Activated CD8-positive, alpha-beta memory T cell treated with anti-CD3 and anti-CD28 coated beads for 24 hours (primary cell): ENCODE data around the gene PDE6D.
A peak's percentile ranks its signal among the peaks of the same experiment; 100 is the strongest.

Experiments used
- DNase-seq: peaks from one replicate; pipeline ENCODE4 v3.0.0-alpha.2; 2020

Gene PDE6D

DNA sequence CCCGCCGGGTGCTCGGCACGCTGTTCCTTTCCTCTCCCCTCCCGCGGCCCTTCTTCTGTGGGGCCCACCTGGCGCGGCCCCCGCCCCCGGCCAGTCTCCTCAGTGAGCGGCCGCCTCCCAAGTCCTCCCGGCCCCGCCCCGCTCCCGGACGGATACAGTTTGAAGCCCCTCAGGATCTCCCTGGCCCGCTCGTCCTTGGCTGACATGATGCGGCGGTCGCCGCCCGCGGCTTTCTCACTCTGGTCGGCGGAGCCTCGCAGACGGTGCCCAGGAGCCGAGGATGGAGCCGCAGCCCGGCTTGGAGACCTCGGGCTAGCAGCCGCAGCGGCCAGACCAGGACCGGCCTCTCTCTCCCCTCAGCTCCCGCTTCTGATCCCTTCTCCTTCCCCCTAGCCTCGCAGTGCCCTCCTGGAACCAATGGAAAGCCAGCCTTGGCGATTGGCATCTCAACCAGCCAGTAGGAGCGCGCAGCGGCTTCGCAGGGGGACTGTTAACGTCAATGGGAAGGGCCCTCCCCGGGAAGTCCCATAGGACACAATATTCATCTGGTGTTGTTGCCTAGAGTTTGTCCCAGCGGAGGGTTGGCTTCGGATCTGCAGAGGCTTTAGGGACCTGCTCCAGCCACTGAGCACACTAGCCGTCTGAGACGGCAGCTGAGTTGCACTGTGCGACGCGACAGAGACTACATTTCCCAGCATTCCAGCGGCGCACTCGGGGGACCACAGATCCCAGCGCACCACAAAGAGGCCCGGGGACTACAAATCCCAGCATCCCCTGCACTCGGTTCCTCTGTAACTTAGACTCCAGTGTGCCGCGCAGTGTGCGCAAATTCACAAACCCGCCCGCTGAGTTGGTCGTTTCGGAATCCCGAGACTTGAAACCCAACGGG lies at the start of gene PDE6D:
TSS of gene PDE6D (minus strand) at position 374 of the 889 bp plus-strand sequence. CDS start at position 206, 168 bp downstream.
- peak; percentile 100 for DNase-seq

DNA sequence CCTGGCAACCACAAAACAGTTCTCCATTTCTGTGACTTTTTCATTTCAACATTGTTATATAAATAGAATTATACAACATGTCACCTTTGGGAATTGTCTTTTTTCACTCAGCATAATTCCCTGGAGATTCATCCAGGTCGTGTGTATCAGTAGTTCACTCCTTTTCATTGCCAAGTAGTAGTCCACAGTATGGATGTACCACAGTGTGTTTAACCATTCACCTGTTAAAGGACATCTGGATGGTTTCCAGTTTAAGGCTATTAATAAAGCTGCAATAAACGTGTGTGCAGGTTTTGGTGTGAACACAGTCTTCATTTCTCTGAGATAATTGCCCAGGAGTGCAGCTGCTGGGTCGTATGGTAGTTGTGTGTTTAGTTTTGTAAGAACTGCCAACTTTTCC lies 40.8 kb upstream of the PDE6D start:
- DNase-seq = no peak

DNA sequence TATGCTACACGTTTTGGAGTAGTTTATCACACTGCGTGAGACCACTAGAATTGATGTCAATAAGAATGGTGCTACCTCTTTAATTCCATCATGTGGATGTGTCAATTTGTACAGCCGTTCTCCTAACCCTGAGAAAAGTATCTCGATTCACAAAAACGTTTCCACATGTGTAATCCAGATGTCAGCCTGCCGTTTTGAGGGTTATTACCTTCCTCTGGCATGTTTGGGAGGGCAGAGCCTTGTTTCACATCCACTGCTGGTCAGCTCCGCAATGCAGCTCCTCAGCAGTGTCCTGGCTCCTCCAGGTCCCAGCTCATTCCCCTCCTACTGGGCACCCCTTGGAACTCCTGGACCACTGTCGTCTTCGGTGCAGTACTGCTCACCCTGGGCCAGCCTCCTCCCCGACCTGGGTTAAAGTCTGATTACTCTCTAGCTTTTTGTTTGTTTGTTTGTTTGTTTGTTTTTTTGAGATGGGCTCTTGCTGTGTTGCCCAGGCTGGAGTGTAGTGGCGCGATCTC lies 39.8 kb upstream of the PDE6D start:
- no peak for DNase-seq

DNA sequence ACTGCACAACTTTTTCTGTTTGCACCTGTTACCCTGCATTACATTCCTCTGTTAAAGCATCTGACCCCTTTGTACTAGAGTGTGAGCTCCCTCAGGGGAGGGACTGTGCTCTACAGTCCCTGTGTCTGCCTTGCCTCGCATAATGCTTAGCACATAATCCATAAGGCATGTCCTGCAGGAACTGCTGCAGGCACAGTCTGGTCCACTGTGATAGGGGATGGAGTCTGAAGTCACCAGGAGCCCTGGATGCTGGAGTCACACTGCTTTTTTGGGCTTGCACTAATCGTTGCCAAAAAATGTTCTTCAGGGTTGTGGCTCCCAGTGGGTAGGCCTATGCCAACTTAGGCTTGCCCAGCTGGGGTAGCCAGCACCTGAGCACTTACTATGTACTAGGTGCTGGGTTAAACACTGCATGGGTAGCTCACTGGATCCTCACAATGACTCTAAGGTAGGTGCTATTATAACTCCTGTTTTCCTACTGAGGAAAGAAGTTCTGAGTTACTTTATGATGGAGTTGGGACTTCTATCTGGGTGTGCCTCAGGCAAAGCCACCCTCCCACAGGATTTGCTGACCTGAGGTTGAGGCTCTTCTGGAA lies 38.5 kb upstream of the PDE6D start:
- DNase-seq = no peak

DNA sequence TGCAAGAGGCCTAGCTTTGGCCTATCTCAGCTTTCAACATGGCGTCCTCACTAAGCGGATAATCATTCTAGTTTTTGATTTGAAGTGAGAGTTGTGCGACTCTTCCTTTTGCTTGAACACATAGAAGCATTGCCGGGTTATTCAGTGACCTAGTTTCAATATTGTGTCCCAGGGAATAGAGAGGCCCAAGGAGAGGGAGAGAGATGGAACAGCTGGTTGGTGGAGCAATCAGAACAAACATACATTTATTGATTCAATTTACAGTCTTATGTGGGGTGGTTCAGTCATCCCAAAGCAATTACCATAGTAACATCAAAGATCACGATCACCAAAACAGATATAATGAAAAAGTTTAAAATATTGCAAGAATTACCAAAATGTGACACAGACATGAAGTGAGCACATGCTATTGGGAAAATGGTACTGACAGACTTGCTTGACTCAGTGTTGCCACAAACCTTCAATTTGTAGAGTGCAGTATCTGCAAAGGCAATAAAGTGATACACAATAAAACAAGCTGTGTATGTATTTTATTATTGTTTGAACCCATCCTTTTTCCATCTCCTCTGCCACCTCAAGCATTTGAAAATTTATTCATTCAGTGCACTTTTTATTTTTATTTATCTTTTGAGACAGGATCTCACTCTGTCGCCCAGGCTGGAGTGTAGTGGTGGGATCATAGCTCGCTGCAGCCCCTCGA lies 35.4 kb upstream of the PDE6D start:
- DNase-seq = no peak

DNA sequence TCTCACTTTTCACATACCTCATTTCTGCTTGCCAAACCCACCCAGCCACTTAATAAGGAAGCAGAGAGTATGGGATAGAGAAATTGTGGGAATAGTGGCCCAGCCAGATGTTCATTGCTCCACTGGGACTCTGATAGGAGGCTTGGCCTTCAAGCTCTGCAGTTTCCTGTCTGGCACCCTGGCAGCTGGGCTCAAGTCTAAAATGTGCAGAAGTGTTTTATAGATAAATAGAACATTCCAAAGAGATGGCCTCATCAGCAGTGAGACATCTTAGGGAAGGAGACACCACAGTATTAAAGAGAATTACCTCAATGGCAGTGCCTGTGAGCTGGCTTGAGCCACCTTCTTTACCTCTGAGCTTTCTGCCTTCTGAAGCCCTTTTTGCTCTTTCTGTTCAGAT lies 29.8 kb upstream of the PDE6D start:
- DNase-seq = no peak

DNA sequence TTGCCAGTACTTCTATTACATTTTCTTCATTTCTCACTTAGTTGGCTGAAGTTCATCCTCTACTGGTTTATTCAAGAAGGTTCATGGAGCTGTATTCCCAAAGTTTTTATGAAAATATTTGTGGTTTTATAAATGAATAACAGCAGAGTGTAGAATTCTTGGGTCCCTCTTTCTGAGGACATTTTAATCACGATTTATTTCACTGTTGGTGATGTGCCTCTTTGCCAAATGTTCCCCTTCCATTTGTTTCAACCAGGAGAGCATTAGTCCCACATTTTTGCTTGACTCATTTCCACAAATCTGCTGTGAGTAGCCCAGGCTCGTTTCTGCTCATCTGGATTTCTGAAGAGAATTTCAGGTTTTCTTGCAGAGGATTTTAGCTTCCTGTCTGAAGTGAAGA lies 25.9 kb upstream of the PDE6D start:
- no peak for DNase-seq

DNA sequence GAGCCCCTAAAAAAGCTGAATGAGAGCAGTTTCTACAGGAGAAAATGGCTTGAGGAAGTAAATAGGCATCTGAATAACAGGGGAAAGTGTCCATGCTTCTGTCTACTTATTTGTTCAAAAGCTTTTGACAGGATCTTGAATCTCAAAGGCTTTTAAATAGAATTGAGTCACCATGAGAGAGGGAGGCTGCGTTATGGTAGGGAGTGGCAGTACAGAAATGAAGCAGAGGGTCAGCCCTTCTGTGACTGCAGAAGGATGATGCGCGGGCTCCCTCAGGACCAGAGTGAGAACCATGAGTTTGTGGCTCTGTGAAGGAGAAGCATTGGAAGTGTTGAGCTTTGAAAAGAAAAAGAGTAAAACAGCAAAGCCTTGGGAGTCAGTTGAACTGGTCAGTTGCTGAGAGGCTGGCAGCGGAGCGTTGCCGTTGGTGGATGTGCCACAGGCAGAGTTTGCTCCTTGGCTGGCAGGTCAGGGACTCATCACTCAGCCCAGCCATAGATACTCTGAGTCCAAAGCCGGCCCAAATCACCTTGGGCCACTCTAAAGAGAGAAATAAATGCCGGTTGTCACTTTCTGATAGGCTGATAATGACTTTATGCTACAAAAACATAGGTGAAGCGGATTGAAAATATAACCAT lies 22.5 kb upstream of the PDE6D start:
- no peak for DNase-seq

DNA sequence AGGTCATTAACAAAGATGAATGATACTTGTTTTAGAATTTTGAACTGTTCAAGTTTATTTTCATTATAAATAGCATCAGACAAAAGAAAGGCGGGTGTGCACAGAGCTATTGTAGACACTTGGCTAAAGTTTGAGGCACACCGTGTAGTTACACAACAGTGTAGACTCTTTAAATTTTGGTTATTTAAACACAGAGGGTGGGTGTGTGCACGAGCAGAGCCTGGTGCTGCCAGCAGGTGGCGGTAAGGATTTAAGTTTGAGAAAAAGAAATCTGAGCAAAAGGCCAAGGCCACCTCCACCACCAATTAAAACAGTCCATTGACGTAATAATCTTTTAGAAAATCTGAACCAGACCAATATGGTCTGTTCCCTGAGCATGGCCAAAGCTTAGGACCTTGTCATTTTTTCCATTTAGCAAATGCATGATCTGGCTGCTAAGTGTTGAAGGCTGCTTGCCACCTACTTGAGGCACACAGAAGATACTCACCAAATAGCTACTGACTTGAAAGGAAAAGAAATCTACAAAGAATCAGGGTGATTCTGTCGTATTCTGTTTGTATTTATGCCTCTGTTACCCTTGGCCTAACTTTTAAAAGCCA lies 19.5 kb upstream of the PDE6D start:
- DNase-seq = no peak

DNA sequence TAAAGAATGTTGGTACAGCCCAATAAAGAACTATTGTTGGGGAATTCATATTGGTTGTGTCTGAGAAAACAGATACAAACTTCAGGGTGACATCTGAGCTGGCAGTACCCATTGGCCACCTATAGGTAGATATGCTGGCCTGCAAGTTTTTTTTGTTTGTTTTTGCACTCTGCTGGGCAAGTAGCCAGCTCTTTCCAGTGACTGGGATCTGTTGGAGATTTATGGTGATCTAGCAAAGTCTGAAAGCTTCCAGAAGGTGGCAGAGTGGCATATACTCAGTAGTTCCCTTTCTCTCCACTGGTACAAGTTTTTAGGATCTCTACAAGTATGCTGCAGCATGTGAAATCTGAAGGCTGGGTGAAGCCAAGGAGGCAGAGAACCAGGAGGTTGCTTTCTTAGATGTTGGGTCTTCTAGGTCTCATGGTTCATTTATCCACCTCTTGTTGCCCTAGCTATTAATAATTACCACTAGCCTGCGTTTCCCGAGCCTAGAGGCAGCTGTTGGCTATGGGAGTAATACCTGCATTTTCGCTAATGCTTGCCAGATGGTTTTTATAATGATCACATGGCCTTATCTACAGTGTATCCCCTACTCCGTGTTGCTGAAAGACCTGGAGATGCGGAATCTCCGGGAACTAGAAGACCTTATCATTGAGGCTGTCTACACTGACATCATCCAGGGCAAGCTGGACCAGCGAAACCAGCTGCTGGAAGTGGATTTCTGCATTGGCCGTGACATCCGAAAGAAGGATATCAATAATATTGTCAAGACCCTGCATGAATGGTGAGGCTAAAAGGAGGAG lies 14.6 kb upstream of the PDE6D start:
- no peak for DNase-seq

DNA sequence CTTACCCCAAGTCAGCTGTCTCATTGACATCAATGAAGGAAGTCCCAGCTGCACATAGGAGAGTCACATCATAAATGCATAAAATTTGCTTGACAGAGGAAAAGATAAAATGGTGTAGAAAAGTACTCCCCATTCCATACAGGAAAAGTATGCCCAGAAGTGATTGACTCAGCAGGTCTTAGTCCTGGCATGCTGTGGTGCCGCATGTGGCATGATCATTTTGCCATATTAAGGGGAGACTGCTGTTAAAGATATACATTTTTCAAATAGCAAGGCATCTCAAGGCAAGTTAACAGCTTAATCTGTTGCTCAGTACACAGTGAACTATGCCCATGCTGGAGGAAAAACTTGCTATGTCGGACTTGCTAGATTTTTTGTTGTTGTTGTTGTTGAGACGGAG lies 13.3 kb upstream of the PDE6D start:
- no peak for DNase-seq

DNA sequence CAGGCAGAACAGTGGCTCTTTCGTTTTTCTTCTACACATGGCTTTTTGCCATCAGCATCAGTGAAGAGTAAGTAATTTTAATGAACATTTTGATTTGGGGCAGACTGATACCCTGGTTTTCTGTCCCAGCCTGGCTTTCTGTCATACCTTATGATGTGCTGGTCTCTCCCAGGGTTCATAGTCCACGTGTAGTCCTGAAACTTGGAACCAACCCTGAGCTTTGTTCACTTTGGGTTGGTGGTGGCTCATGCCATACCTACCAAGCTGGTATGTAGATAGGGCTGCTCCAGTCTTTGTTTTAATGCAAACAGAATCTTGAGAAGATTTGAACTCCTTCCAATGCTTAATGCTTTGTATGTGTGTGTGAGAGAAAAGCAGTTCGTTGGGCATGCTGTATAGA lies 10.0 kb upstream of the PDE6D start:
- DNase-seq = no peak

DNA sequence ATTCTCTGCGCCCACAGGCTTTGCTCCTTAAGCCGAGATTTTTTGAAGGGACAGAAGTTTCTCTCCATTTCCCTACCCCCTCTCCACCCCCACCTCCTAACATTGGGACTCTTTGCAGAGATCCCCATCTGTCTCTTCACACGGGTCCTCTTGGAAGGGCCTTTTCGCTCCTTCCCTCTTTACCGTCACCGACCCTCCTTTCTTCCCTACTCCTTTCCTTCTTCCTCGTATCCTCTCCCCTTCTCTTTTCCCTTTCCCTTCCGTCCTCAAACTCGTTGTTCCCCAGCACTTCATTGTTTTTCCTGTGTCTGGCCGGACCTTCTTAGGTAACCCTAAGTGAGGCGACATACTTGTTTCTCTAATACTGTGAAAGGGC lies 5.8 kb upstream of the PDE6D start:
- DNase-seq = no peak

DNA sequence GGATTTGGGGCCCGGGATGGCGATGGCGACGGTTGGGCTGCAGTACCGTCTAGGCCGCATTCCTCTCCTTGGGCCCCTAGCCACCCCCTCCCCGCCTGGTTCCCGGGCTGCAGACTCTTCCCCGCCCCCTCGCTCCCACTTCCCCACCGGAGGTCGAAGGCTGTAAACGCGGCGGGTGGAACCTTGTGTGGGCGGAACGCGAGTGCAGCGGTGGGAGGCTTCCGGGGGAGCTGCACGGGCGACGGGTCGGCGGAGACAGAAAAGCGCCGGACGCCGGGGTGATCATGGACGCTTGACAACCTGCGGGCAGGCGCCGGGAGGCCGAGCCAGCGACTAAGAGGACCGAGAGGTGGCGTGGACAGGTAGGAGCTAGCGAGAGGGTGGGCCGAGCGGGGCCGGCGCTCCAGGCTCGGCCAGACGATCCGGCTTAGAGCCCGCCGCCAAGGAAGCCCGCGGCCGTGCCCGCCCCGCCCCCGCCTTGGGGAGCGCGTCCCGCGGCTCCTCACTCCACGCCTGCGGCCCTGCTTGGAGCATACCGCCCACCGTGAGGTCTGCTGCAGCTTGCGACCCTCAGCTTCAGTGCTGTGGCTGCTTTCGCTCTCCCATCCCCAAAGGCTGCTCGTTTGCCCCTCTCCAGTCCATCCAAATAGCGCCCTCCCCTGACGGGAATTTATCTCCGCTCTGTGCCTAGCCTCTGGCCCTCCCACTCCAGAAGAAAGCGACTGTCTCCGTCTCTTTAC lies 5.3 kb upstream of the PDE6D start, which contains the start of gene COPS7B:
TSS of gene COPS7B (plus strand) at position 269 of the 740 bp plus-strand sequence. CDS start 2,126 bp downstream, outside the sequence.
- DNase-seq = peak; percentile 93

DNA sequence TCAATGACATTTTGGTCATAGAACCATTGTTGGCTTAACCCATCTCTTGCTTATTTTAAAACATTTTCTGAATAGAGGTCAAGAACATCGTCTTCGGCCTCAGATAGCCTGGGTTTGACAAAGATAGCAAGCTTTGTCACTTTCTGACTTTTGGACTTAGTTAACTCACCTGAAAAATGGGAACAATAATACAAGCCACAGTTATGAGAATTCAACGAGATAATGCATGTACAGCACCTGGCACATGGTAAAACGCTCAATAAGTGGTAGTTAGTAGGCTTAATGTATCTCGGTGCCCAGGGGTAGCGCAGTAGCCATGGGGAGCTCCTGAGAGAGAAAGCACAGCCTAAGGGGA lies 4.7 kb upstream of the PDE6D start:
- DNase-seq = no peak

DNA sequence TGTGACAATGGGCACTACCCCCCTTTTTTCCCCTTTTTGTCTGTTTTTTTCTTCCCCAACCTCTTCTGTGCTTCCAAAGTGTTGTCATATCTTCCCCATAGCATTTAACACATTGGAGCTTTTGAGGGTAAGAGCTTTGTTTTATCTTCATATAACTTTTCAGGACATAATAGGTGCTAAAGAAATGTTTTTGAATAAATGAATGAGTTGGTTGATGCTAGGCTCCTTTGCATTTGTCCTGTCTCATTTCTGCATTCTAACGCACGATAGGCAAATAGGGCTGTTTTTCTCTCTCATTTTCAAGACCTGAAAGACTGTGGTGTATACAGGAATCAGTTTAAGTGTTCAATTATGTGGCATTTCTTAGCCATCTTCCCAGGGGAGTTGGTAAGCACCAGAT lies 4.3 kb upstream of the PDE6D start:
- DNase-seq = no peak

DNA sequence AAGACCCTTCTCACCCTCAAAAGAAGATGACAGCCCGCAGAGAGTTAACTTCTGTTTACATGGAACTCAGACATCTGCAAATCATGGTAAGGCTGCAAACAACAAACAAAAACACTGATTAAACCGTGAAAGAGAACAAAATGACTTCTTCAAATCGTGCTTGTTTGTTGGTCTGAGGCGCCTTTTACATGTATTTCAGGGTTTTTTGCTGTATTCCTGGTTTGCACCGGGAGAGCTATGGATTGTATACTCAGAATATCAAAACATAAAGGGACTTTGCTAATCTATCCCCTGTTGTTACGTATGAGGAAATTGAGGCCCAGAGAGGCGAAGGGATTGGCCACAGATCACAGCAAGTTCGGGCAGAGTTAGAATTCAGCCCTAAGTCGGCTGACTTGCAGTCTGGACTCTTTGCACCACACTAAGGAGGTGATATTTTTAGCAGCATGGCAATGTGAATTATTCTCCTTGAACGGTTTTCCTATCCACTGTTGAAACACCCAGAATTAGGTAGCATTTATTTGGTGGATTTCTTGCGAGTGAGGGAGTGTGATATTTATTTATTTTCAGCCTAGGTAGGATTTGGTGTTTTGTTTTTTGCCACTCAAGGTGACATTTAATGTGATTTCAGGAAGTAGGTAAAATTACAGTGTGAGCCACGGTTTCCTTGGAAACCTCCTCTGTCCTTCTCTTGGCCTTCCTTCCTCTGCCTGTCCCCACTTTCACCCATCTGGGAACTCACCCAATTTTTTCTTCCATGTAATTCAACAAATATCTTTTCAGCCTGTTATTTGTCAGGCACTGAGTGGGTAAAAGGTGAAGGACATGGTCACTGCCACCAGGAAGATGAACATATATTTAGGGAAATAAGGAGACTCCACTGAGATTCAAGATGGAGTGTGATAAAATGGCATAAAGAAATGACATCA lies 980 bp upstream of the PDE6D start:
- no peak for DNase-seq

DNA sequence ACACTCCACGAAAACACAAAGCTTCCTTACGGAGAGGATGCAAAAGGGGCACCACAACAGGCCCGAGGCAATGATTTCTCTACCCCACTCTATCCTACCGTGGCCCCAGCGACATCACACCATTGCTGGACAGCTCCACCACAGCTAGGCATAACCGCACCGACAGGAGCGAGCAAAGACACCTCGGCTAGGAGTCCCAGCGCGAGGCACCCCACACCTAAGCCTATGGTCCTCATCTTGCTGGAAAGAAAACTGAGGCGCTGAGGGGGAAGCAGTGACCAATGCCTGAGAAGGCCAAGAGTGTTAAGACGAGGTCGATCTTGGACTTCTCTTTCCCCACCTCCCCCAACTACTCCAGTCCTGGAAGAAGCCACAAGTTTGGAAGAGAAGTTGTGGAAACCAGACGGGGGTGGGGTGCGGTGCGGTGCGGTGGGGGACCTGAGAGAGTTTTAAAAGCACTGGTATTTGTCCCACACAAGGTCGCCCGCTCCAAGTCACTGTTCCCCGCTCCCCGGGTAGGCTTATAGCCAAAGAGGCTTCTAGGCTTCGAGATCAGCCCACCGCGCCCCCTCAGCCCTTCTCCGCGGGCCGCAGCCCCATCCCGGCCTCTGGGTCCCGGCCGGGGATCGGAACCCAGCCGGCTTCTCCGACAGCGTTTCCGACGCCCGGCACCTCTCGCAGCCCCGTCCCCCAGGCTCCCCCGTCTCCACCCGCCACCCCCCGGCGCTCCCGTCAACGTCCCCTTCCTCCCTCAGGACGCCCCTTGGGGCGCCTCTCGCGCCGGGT lies 766 bp downstream of the PDE6D start:
- DNase-seq = peak; percentile 59
